ENCODE data around the gene ASIC2.

Gene ASIC2

DNA sequence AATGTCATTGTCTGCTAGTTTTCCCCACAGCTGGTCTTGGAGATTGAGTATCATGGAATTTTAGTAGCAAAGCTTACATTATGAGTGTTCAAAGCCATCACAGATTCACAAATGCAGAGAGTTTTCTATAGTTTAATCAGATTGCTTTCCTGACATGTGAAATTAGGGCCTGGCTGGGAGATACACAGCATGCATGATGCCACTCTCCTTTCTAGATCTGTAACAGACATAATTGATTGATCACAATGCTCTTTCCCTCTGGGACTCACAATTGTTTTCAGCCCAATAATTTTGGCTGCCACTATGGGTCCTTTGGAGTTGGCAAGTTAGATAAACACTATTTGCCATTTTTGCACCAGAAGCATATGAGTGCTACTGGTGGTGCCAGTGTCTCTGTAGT lies 168.9 kb downstream of the ASIC2 start:
- no peak for DNase-seq (ENCODE audit: low read depth)
- H3K4me3 ChIP-seq (ENCODE audit: low read length) = no peak overlapping the region
- peaks cover 43% of the 10 kb centered on the region for H3K27me3 ChIP-seq (replicated peaks; ENCODE audit: control insufficient read depth, insufficient read depth, low read length)
- no peak overlapping the region for H3K9ac ChIP-seq (ENCODE audit: low read length)
- H3K9me3 ChIP-seq (ENCODE audit: control insufficient read depth, low read length) = no peaks in the 10 kb centered on the region
- H3K4me1 ChIP-seq (ENCODE audit: control insufficient read depth, insufficient read depth, low read length) = peaks cover 5% of the 10 kb centered on the region
- H3K36me3 ChIP-seq (ENCODE audit: control insufficient read depth, insufficient read depth, low read length, severe bottlenecking) = no peaks in the 10 kb centered on the region

DNA sequence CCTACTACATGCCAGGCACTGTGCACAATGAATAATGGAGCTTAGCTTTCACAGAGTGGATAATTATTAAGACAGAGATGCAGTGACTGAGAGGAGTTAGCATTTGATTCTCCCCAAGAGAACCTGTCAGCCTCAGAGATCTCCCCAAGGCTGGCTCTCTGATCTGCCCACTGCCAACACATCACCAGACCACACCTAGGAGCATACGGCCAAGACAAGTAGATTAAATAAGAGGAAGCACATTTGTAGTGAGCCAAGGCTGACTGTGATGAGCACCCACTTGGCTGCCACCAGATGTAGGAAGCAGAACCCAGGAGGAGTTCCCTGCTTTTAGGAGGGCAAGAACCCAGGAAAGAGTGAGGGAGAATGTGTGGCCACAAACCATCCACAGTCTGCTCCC lies 171.3 kb downstream of the ASIC2 start:
- Histone ChIP-seq H3K9me3 (ENCODE audit: control insufficient read depth, low read length) (no peaks in the 10 kb centered on the region), H3K4me1 (ENCODE audit: control insufficient read depth, insufficient read depth, low read length) (peaks cover 5% of the 10 kb centered on the region), H3K9ac (ENCODE audit: low read length) (no peak overlapping the region), H3K36me3 (ENCODE audit: control insufficient read depth, insufficient read depth, low read length, severe bottlenecking) (no peaks in the 10 kb centered on the region), H3K4me3 (ENCODE audit: low read length) (no peak overlapping the region), H3K27me3 (replicated peaks; ENCODE audit: control insufficient read depth, insufficient read depth, low read length) (peaks cover 57% of the 10 kb centered on the region)
- DNase-seq (ENCODE audit: low read depth) = no peak

DNA sequence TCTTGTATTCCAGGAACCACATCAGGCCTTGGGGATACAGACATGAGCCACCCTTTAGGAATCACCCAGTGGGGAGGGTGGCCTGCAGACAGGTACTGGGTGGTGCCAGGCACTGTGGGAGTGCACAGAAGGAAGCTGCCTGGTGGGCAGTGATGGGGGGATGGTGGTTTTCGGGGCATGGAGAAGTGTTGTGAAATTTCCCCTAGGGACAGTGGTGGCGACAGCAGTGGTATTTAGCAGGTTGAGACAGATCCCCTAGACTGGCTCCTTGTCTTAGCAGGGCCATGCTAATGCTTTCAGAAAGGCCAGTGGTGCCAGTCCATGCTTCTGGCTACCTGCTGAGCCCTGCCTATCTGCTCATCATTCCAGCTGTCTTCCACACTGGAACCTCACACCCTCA lies 171.8 kb downstream of the ASIC2 start:
- DNase-seq (ENCODE audit: low read depth) = no peak
- Histone ChIP-seq H3K4me3 (ENCODE audit: low read length) (no peak overlapping the region), H3K4me1 (ENCODE audit: control insufficient read depth, insufficient read depth, low read length) (peaks cover 5% of the 10 kb centered on the region), H3K27me3 (replicated peaks; ENCODE audit: control insufficient read depth, insufficient read depth, low read length) (peaks cover 57% of the 10 kb centered on the region), H3K9ac (ENCODE audit: low read length) (no peak overlapping the region), H3K9me3 (ENCODE audit: control insufficient read depth, low read length) (no peaks in the 10 kb centered on the region), H3K36me3 (ENCODE audit: control insufficient read depth, insufficient read depth, low read length, severe bottlenecking) (no peaks in the 10 kb centered on the region)

DNA sequence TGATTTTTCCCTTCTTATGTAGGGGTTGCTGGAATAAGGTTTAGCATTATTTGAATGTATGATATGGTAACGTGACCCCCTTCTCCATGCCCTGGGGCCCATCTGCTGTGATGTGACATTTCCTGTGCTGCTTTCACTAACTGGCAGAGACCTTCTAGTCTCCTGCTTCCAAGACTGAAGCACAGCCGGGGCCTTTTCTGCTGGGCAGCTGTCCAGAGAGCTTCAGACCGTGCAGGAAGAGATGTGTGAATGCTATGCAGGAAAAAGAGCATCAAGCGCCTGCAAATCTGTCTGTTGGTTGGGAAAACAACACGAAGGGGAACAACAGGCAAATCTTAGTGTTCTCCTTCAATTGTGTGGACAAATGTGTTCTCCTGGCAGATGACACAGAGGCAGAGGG lies 173.0 kb downstream of the ASIC2 start:
- Histone ChIP-seq H3K9ac (ENCODE audit: low read length) (no peak overlapping the region), H3K27me3 (replicated peaks; ENCODE audit: control insufficient read depth, insufficient read depth, low read length) (peaks cover 57% of the 10 kb centered on the region), H3K36me3 (ENCODE audit: control insufficient read depth, insufficient read depth, low read length, severe bottlenecking) (no peaks in the 10 kb centered on the region), H3K9me3 (ENCODE audit: control insufficient read depth, low read length) (no peaks in the 10 kb centered on the region), H3K4me3 (ENCODE audit: low read length) (no peak overlapping the region), H3K4me1 (ENCODE audit: control insufficient read depth, insufficient read depth, low read length) (peaks cover 3% of the 10 kb centered on the region)
- DNase-seq (ENCODE audit: low read depth) = no peak

DNA sequence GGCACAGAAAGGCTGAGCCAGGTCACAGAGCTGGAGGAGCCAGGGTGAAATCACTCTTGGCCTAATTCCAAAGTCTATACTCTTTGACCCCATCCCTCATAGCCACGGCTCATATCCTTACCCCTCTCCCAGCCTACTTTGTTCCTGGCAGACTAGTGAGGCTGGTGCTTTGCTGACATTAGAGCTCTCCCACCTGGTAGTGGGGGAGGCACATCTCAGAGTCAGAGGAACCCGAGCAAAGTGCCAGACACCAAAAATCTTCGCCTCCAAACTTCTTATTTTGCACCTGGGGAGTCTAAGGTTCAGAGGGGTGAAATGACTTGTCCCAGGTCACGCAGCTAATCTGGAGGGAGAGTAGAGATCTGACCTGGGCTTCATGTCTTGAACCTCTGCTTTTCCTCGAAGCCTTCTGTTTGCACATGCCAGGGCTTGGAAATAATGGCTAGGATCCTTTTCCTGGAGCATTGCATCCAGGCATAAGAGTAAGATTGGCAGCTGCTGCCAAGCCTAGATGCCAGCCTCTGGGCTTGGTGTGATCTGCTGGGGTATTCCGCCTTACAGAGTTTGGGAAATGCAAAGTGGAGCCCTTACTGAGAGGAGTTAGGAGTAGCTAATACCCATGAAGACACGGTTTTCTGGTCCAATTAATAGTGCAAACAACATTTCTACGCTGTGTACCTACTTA lies 174.6 kb downstream of the ASIC2 start:
- H3K9ac ChIP-seq (ENCODE audit: low read length) = no peak overlapping the region
- peaks cover 52% of the 10 kb centered on the region for H3K27me3 ChIP-seq (replicated peaks; ENCODE audit: control insufficient read depth, insufficient read depth, low read length)
- H3K4me3 ChIP-seq (ENCODE audit: low read length) = no peak overlapping the region
- no peaks in the 10 kb centered on the region for H3K36me3 ChIP-seq (ENCODE audit: control insufficient read depth, insufficient read depth, low read length, severe bottlenecking)
- no peak for DNase-seq (ENCODE audit: low read depth)
- H3K4me1 ChIP-seq (ENCODE audit: control insufficient read depth, insufficient read depth, low read length) = peaks cover under 1% of the 10 kb centered on the region
- no peaks in the 10 kb centered on the region for H3K9me3 ChIP-seq (ENCODE audit: control insufficient read depth, low read length)

DNA sequence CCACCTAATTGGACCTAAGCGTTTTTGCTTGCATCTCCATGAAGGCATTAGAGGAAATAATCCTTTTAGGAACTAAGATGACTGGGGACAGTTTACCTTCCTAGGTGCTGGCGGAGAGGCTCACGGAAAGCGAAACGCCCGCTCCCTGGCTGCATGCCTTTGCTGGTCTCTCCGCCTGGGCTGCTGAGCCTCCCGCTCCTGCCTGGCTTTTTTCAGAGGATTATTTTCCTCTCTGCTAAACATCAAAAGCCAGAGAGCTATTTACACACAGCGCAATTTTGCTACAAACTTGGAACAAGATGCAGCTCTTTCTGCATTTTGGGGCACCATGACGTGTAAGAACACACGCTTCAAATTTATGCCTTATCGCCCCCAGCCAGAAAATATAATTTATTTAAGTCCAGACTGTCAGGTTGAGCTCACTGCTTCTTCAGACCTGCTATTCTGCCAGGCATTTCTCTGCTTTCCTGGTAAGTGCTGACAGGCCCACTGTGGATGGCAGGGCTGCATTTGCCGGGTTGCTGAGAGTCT lies 177.0 kb downstream of the ASIC2 start:
- Histone ChIP-seq H3K9me3 (ENCODE audit: control insufficient read depth, low read length) (no peaks in the 10 kb centered on the region), H3K4me1 (ENCODE audit: control insufficient read depth, insufficient read depth, low read length) (peaks cover 11% of the 10 kb centered on the region), H3K9ac (ENCODE audit: low read length) (no peak overlapping the region), H3K27me3 (replicated peaks; ENCODE audit: control insufficient read depth, insufficient read depth, low read length) (peaks cover 32% of the 10 kb centered on the region), H3K4me3 (ENCODE audit: low read length) (no peak overlapping the region), H3K36me3 (ENCODE audit: control insufficient read depth, insufficient read depth, low read length, severe bottlenecking) (no peaks in the 10 kb centered on the region)
- no peak for DNase-seq (ENCODE audit: low read depth)

DNA sequence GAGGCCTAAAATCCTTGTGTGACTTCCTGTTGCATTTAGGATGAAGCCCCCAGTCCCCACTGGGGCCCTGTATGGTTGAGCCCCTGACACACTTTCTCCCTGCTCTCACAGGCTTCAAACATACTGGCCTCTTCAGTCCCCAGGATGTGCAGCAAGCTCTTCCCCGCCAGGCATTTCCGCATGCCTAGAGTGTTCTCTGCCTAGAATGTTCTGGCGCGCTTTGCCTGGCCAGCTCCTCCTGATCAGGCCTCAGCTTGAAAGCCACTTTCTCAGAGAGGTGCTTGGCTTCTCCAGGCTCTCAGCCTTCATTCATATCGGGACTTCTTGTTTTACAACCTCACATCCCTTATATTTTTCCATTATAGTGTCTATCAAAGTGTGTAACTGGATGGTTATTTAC lies 177.7 kb downstream of the ASIC2 start:
- DNase-seq (ENCODE audit: low read depth) = no peak
- H3K36me3 ChIP-seq (ENCODE audit: control insufficient read depth, insufficient read depth, low read length, severe bottlenecking) = no peaks in the 10 kb centered on the region
- H3K9me3 ChIP-seq (ENCODE audit: control insufficient read depth, low read length) = no peaks in the 10 kb centered on the region
- peaks cover 25% of the 10 kb centered on the region for H3K27me3 ChIP-seq (replicated peaks; ENCODE audit: control insufficient read depth, insufficient read depth, low read length)
- peaks cover 11% of the 10 kb centered on the region for H3K4me1 ChIP-seq (ENCODE audit: control insufficient read depth, insufficient read depth, low read length)
- H3K4me3 ChIP-seq (ENCODE audit: low read length) = no peak overlapping the region
- no peak overlapping the region for H3K9ac ChIP-seq (ENCODE audit: low read length)

DNA sequence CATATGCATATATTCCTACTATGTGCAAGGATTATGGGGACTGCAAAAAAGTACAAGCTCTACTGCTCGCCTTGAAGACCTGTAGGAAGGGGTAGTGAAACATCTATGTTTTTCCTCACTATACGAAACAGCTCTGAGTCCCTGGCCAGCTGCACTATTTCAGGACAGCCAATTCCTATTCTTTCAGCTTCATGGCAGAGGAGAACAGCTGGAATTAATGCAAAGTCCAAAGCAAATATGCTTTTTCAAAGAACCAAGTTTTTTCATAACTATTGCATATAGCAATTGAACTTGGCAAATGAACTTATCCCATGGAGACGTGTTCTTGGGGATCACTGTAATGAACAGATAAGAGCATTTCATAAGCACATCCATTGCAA lies 179.1 kb downstream of the ASIC2 start:
- no peak overlapping the region for H3K9ac ChIP-seq (ENCODE audit: low read length)
- H3K4me3 ChIP-seq (ENCODE audit: low read length) = no peak overlapping the region
- peaks cover 11% of the 10 kb centered on the region for H3K4me1 ChIP-seq (ENCODE audit: control insufficient read depth, insufficient read depth, low read length)
- no peaks in the 10 kb centered on the region for H3K36me3 ChIP-seq (ENCODE audit: control insufficient read depth, insufficient read depth, low read length, severe bottlenecking)
- DNase-seq (ENCODE audit: low read depth) = no peak
- no peaks in the 10 kb centered on the region for H3K9me3 ChIP-seq (ENCODE audit: control insufficient read depth, low read length)
- peaks cover 15% of the 10 kb centered on the region for H3K27me3 ChIP-seq (replicated peaks; ENCODE audit: control insufficient read depth, insufficient read depth, low read length)

DNA sequence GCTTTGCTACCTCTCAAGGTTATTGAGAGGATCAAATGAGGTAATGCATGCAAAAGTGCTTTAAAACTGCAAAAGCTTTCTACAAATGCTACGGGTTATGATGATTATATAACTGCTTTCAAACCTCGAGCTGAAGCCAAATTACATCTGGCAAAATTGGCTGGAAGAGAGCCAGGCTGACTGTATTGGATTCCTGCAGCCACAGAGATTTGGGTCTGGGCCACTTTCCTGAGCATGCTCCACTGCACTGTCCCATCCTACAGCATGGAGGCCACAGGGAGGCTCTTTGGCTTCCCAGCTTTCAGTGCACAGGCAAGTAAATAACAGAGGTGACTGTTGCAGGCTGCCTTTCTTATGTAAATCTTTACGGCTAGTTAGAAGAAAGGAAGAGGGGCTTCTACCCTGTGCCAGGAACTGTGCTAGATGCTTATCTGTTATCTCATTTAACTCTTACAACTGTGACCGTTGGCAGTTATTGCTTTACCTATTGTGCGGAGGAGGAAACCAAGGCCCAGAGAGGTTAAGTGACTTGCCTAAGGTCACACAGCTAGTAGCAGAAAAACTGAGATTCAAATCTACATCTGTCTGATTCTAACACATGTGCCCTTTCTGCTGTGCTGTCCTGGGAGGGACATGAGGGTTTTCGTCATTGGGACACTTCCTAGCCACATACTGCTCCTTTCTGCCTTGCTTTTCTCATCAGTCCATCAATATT lies 179.7 kb downstream of the ASIC2 start:
- no peak overlapping the region for H3K4me3 ChIP-seq (ENCODE audit: low read length)
- peaks cover 11% of the 10 kb centered on the region for H3K4me1 ChIP-seq (ENCODE audit: control insufficient read depth, insufficient read depth, low read length)
- H3K36me3 ChIP-seq (ENCODE audit: control insufficient read depth, insufficient read depth, low read length, severe bottlenecking) = no peaks in the 10 kb centered on the region
- H3K9me3 ChIP-seq (ENCODE audit: control insufficient read depth, low read length) = no peaks in the 10 kb centered on the region
- peaks cover 10% of the 10 kb centered on the region for H3K27me3 ChIP-seq (replicated peaks; ENCODE audit: control insufficient read depth, insufficient read depth, low read length)
- no peak overlapping the region for H3K9ac ChIP-seq (ENCODE audit: low read length)
- DNase-seq (ENCODE audit: low read depth) = no peak

DNA sequence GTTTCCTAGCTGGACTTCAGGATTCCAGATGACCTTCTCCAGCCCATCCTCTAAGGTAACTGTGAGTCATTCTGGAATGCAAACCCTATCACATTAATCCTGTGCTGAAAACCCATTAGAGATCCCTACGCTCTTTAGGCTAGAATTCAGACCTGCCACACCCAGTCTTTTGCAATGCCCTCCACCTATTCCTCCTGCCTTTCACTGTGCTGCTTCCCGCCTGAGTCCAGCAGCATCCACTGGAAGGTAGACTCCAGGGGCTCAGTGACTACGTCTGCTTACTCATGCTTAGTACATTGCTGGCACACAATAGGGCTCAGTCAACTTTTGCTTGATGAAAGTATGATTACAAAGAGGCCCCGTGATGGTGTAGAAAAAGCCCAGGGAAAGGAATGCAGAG lies 180.3 kb downstream of the ASIC2 start:
- Histone ChIP-seq H3K9ac (ENCODE audit: low read length) (no peak overlapping the region), H3K4me3 (ENCODE audit: low read length) (no peak overlapping the region), H3K36me3 (ENCODE audit: control insufficient read depth, insufficient read depth, low read length, severe bottlenecking) (no peaks in the 10 kb centered on the region), H3K4me1 (ENCODE audit: control insufficient read depth, insufficient read depth, low read length) (peaks cover 11% of the 10 kb centered on the region), H3K9me3 (ENCODE audit: control insufficient read depth, low read length) (no peaks in the 10 kb centered on the region), H3K27me3 (replicated peaks; ENCODE audit: control insufficient read depth, insufficient read depth, low read length) (peaks cover 4% of the 10 kb centered on the region)
- DNase-seq (ENCODE audit: low read depth) = no peak

DNA sequence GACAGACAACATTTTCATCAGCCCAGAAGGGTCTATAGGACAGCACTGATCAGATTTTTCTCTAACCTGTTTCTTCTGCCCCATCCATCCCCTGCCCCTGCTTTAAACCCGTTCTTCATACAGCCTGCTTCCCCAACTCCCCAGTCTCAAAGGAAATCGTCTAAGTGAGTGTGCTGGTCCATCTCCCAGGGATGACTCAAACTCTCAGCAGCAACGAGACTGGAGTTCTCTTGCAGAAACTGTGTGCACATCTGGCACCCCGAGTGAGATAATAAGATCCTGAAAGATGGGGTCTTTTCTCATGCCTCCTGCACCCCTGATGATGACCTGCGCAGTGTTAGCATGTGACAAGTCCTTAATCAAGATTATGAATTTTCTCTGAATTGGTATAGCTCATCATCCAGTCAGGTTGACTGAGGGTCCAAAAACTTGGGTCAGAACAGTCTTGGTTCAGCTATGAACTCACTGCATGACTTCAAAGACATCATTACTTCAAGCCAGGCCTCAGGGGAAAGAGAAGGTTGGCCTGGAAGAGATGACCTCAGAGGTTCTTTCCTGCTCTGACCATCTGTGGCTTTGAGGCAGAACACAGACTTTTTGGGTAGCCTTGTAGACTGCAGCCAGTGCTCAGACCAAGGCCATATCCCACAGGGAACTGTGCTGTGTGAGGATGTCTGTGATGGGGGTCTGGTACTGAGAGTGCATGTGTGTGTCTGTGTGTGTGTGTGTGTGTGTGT lies 183.6 kb downstream of the ASIC2 start:
- H3K27me3 ChIP-seq (replicated peaks; ENCODE audit: control insufficient read depth, insufficient read depth, low read length) = peaks cover 5% of the 10 kb centered on the region
- no peak overlapping the region for H3K4me3 ChIP-seq (ENCODE audit: low read length)
- peaks cover 3% of the 10 kb centered on the region for H3K9me3 ChIP-seq (ENCODE audit: control insufficient read depth, low read length)
- no peaks in the 10 kb centered on the region for H3K36me3 ChIP-seq (ENCODE audit: control insufficient read depth, insufficient read depth, low read length, severe bottlenecking)
- peaks cover 11% of the 10 kb centered on the region for H3K4me1 ChIP-seq (ENCODE audit: control insufficient read depth, insufficient read depth, low read length)
- DNase-seq (ENCODE audit: low read depth) = no peak
- H3K9ac ChIP-seq (ENCODE audit: low read length) = no peak overlapping the region

All from adipocyte (in vitro differentiated cells).